Osteoblast (primary cell): ENCODE data around the gene ITGB2. TPM values are rescaled to one million over a fixed set of nuclear protein-coding genes. Genes with fewer than 3 reads are reported as not detected.

Source experiments
- DNase-seq: peaks from one replicate; pipeline ENCODE4 v3.0.0; 2011; ENCODE audit warnings: low spot score, mixed read lengths; ENCODE audit not compliant: insufficient read length; ENCODE audit errors: missing footprints
- H2AFZ ChIP-seq: 2 replicates; pipeline ENCODE4 v1.6.0; 2011; ENCODE audit warnings: mild to moderate bottlenecking, low read length
- H3K27ac ChIP-seq: 2 replicates; pipeline ENCODE4 v1.5.1; 2011; ENCODE audit warnings: mild to moderate bottlenecking, low read depth, low read length, moderate library complexity
- H3K27me3 ChIP-seq: 2 replicates; pipeline ENCODE4 v1.6.0; 2012; ENCODE audit warnings: mild to moderate bottlenecking, control low read depth, inconsistent platforms, low read length, moderate library complexity; ENCODE audit not compliant: insufficient read depth
- H3K36me3 ChIP-seq: 2 replicates; pipeline ENCODE4 v1.5.1; 2011; ENCODE audit warnings: mild to moderate bottlenecking, low read length, control low read depth, moderate library complexity; ENCODE audit not compliant: insufficient read depth
- H3K4me1 ChIP-seq: 2 replicates; pipeline ENCODE4 v1.5.1; 2011; ENCODE audit warnings: mild to moderate bottlenecking, low read length, control low read depth, moderate library complexity; ENCODE audit not compliant: insufficient read depth
- H3K4me2 ChIP-seq: 2 replicates; pipeline ENCODE4 v1.6.0; 2011; ENCODE audit warnings: mild to moderate bottlenecking, low read length; ENCODE audit not compliant: insufficient read depth
- H3K4me3 ChIP-seq: fragments of 200-600 bp; sonication (generic); 3 replicates; pipeline ENCODE4 v1.5.1; 2012; ENCODE audit warnings: mild to moderate bottlenecking, low read length, inconsistent platforms; ENCODE audit not compliant: insufficient read depth
- H3K79me2 ChIP-seq: 2 replicates; pipeline ENCODE4 v1.6.0; 2012; ENCODE audit warnings: mild to moderate bottlenecking, low read length, control low read depth, inconsistent platforms; ENCODE audit not compliant: insufficient read depth
- H3K9me3 ChIP-seq: 2 replicates; pipeline ENCODE4 v1.5.1; 2011; ENCODE audit warnings: low read depth, low read length, control low read depth
- H4K20me1 ChIP-seq: 2 replicates; pipeline ENCODE4 v1.6.0; 2012; ENCODE audit warnings: mild to moderate bottlenecking, low read length, control low read depth; ENCODE audit not compliant: insufficient read depth
- CTCF ChIP-seq: IDR thresholded peaks from 2 replicates; pipeline ENCODE4 v1.5.1; 2011; ENCODE audit warnings: mild to moderate bottlenecking, low read depth, low read length, moderate library complexity; ENCODE audit errors: extremely low read depth
- total RNA-seq: library from RNA; depleted of rRNA; stranded (reverse); fragments of >200 nt; gene quantifications from 2 replicates; pipeline ENCODE4 v1.2.3, GENCODE V29; 2012

ITGB2 gene
- total RNA-seq, 1 donor, result 15.2 TPM

GRCh38 chr21:44939532-44940115, 18.9 kb upstream of the ITGB2 start, which contains the start of gene SLX9:
TSS of gene SLX9 (plus strand) at chr21:44940029. CDS start at chr21:44940058, 29 bp downstream.
- Histone ChIP-seq H3K4me2 (peak within 1 kb of the TSS; percentile 99), H3K9me3 (no peaks in the 10 kb centered on the region), H3K27ac (peak within 1 kb of the TSS; percentile 72), H3K27me3 (no peaks in the 10 kb centered on the region), H2AFZ (peak within 1 kb of the TSS; percentile 98), H4K20me1 (peaks cover 35% of the 10 kb centered on the region), H3K4me1 (peaks cover 16% of the 10 kb centered on the region), H3K36me3 (peaks cover 12% of the 10 kb centered on the region), H3K79me2 (peaks cover 49% of the 10 kb centered on the region), H3K4me3 (peak within 1 kb of the TSS; percentile 88)
- TF ChIP-seq CTCF, result no peak
- peak; percentile 99 for DNase-seq

- H3K4me2 ChIP-seq, result peak overlapping the region; percentile 93
- no peak for TF ChIP-seq CTCF
- H2AFZ ChIP-seq, result peak overlapping the region; percentile 98
- H3K4me1 ChIP-seq, result peaks cover 16% of the 10 kb centered on the region
- H3K4me3 ChIP-seq, result peak overlapping the region; percentile 88
- H3K9me3 ChIP-seq, result no peaks in the 10 kb centered on the region
- no peak overlapping the region for H3K27ac ChIP-seq
- DNase-seq, result peak; percentile 18
- peaks cover 7% of the 10 kb centered on the region for H3K36me3 ChIP-seq
- H4K20me1 ChIP-seq, result peaks cover 34% of the 10 kb centered on the region
- peaks cover 42% of the 10 kb centered on the region for H3K79me2 ChIP-seq
- H3K27me3 ChIP-seq, result no peaks in the 10 kb centered on the region
Measured at GRCh38 chr21:44938772-44939531, 18.3 kb upstream of the ITGB2 start.

- peaks cover 20% of the 10 kb centered on the region for H3K4me1 ChIP-seq
- H2AFZ ChIP-seq, result no peak overlapping the region
- no peak overlapping the region for H3K27ac ChIP-seq
- H3K36me3 ChIP-seq, result no peaks in the 10 kb centered on the region
- peaks cover 8% of the 10 kb centered on the region for H3K79me2 ChIP-seq
- H3K4me3 ChIP-seq, result no peak overlapping the region
- H4K20me1 ChIP-seq, result peaks cover 7% of the 10 kb centered on the region
- H3K27me3 ChIP-seq, result peaks cover 5% of the 10 kb centered on the region
- no peaks in the 10 kb centered on the region for H3K9me3 ChIP-seq
- DNase-seq, result no peak
- no peak for TF ChIP-seq CTCF
- no peak overlapping the region for H3K4me2 ChIP-seq
Measured at GRCh38 chr21:44935533-44935927, 14.8 kb upstream of the ITGB2 start.
